H9 (cell line): ENCODE results near the gene LSS. TPM values are rescaled to one million over a fixed set of nuclear protein-coding genes. Genes with fewer than 3 reads are reported as not detected.

Experiments
- DNase-seq: peaks from one replicate; pipeline ENCODE4 v3.0.0-alpha.2; 2017
- H2AFZ ChIP-seq: one replicate; pipeline ENCODE4 v1.6.1; 2013; ENCODE audit warnings: mild to moderate bottlenecking, low read length, control low read depth, moderate library complexity
- H2AK5ac ChIP-seq: 2 replicates; pipeline ENCODE4 v1.6.1; 2013; ENCODE audit warnings: low read length, control low read depth, mixed read lengths; ENCODE audit not compliant: insufficient read length
- H2BK120ac ChIP-seq: one replicate; pipeline ENCODE4 v1.6.1; 2013; ENCODE audit warnings: low read depth, mild to moderate bottlenecking, low read length, control low read depth, inconsistent platforms; ENCODE audit not compliant: poor library complexity, severe bottlenecking
- H2BK12ac ChIP-seq: 2 replicates; pipeline ENCODE4 v1.6.1; 2013; ENCODE audit warnings: low read length, control low read depth, mixed read lengths, low read depth; ENCODE audit not compliant: insufficient read length
- H2BK15ac ChIP-seq: 2 replicates; pipeline ENCODE4 v1.6.1; 2013; ENCODE audit warnings: low read depth, low read length, control low read depth
- H2BK20ac ChIP-seq: one replicate; pipeline ENCODE4 v1.6.1; 2013; ENCODE audit warnings: low read depth, mild to moderate bottlenecking, low read length, control low read depth, inconsistent platforms; ENCODE audit not compliant: poor library complexity, severe bottlenecking
- H2BK5ac ChIP-seq: 2 replicates; pipeline ENCODE4 v1.6.1; 2013; ENCODE audit warnings: low read length, control low read depth, mixed read lengths; ENCODE audit not compliant: insufficient read length
- H3K14ac ChIP-seq: 2 replicates; pipeline ENCODE4 v1.6.1; 2013; ENCODE audit warnings: low read length, control low read depth; ENCODE audit not compliant: insufficient read depth
- H3K18ac ChIP-seq: 2 replicates; pipeline ENCODE4 v1.6.1; 2013; ENCODE audit warnings: low read depth, mild to moderate bottlenecking, mixed read lengths, low read length, control low read depth; ENCODE audit not compliant: insufficient read length
- H3K23ac ChIP-seq: 2 replicates; pipeline ENCODE4 v1.6.1; 2013; ENCODE audit warnings: low read length, control low read depth, mixed read lengths, low read depth; ENCODE audit not compliant: insufficient read length
- H3K23me2 ChIP-seq: 2 replicates; pipeline ENCODE4 v1.6.1; 2013; ENCODE audit warnings: low read depth, mild to moderate bottlenecking, mixed read lengths, low read length, control low read depth; ENCODE audit not compliant: insufficient read length, poor library complexity, severe bottlenecking
- H3K27ac ChIP-seq: 2 replicates; pipeline ENCODE4 v1.5.1; 2013; ENCODE audit warnings: low read length, control low read depth, mixed read lengths, low read depth; ENCODE audit not compliant: insufficient read length
- H3K27me3 ChIP-seq: 2 replicates; pipeline ENCODE4 v1.6.1; 2013; ENCODE audit warnings: low read length, control low read depth, inconsistent platforms; ENCODE audit not compliant: insufficient read depth
- H3K4ac ChIP-seq: 2 replicates; pipeline ENCODE4 v1.6.1; 2013; ENCODE audit warnings: low read depth, mild to moderate bottlenecking, control low read depth, inconsistent platforms, low read length, moderate library complexity
- H3K4me1 ChIP-seq: 2 replicates; pipeline ENCODE4 v1.6.1; 2013; ENCODE audit warnings: low read length, control low read depth, inconsistent platforms; ENCODE audit not compliant: insufficient read depth
- H3K4me2 ChIP-seq: 2 replicates; pipeline ENCODE4 v1.6.1; 2013; ENCODE audit warnings: low read length, control low read depth, mixed read lengths; ENCODE audit not compliant: insufficient read length, insufficient read depth
- H3K56ac ChIP-seq: 2 replicates; pipeline ENCODE4 v1.6.1; 2013; ENCODE audit warnings: low read depth, mild to moderate bottlenecking, mixed read lengths, low read length, control low read depth; ENCODE audit not compliant: insufficient read length
- H3K79me1 ChIP-seq: 2 replicates; pipeline ENCODE4 v1.6.1; 2013; ENCODE audit warnings: low read depth, mild to moderate bottlenecking, moderate library complexity, low read length, control low read depth, inconsistent platforms; ENCODE audit not compliant: insufficient read depth, poor library complexity, severe bottlenecking
- H3K79me2 ChIP-seq: 2 replicates; pipeline ENCODE4 v1.6.1; 2013; ENCODE audit warnings: low read length, control low read depth, inconsistent platforms; ENCODE audit not compliant: insufficient read depth
- H3K9ac ChIP-seq: 2 replicates; pipeline ENCODE4 v1.6.1; 2013; ENCODE audit warnings: low read length, control low read depth, mixed read lengths; ENCODE audit not compliant: insufficient read length; ENCODE audit errors: extremely low read depth
- H3K9me3 ChIP-seq: one replicate; pipeline ENCODE4 v1.6.1; 2013; ENCODE audit warnings: low read depth, low read length, inconsistent platforms; ENCODE audit not compliant: control insufficient read depth
- H3T11ph ChIP-seq: one replicate; pipeline ENCODE4 v1.6.1; 2013; ENCODE audit warnings: mild to moderate bottlenecking, low read length, control low read depth, inconsistent platforms
- H4K20me1 ChIP-seq: one replicate; pipeline ENCODE4 v1.6.1; 2013; ENCODE audit not compliant: control insufficient read depth, insufficient read length, insufficient read depth
- H4K5ac ChIP-seq: 2 replicates; pipeline ENCODE4 v1.6.1; 2013; ENCODE audit warnings: low read depth, mild to moderate bottlenecking, mixed read lengths, low read length, control low read depth; ENCODE audit not compliant: insufficient read length
- H4K8ac ChIP-seq: replicated peaks from 2 replicates; pipeline ENCODE4 v1.6.1; 2013; ENCODE audit warnings: low read length, control low read depth, mixed read lengths, low read depth; ENCODE audit not compliant: insufficient read length
- H4K91ac ChIP-seq: 2 replicates; pipeline ENCODE4 v1.6.1; 2013; ENCODE audit warnings: low read depth, mild to moderate bottlenecking, moderate library complexity, mixed read lengths, low read length, control low read depth; ENCODE audit not compliant: insufficient read length
- H3K27ac Mint-ChIP-seq, 3 experiments: 2 replicates in 2 of 3; 3 replicates in 1 of 3; pipeline ENCODE4 v1.8.0; 2020 to 2021; ENCODE audit warnings: mixed read lengths in 3 of 3, mild to moderate bottlenecking in 1 of 3, moderate library complexity in 1 of 3
- H3K27me3 Mint-ChIP-seq: 2 replicates; pipeline ENCODE4 v1.8.0; 2021; ENCODE audit warnings: low read depth, mild to moderate bottlenecking, moderate library complexity, mixed read lengths
- H3K36me3 Mint-ChIP-seq, 3 experiments: 2 replicates in 2 of 3; 3 replicates in 1 of 3; pipeline ENCODE4 v1.8.0; 2020 to 2021; ENCODE audit warnings: low read depth in 3 of 3, mixed read lengths in 3 of 3; ENCODE audit not compliant: insufficient read depth in 1 of 3
- H3K4me1 Mint-ChIP-seq, 2 experiments: 2 replicates each; pipeline ENCODE4 v1.8.0; 2020; ENCODE audit warnings: mixed read lengths in 2 of 2
- H3K4me3 Mint-ChIP-seq, 2 experiments: 2 replicates in 1 of 2; 3 replicates in 1 of 2; pipeline ENCODE4 v1.8.0; 2020 to 2021; ENCODE audit warnings: mild to moderate bottlenecking in 2 of 2, mixed read lengths in 2 of 2, moderate library complexity in 1 of 2
- H3K9me3 Mint-ChIP-seq, 2 experiments: 2 replicates in 1 of 2; 3 replicates in 1 of 2; pipeline ENCODE4 v1.8.0; 2020; ENCODE audit warnings: mild to moderate bottlenecking in 2 of 2, mixed read lengths in 2 of 2, moderate library complexity in 1 of 2
- WGBS: extraction: QIAGEN DNeasy Blood & Tissue Kit; methylation state at CpG from one replicate; pipeline ENCODE4 v1.1.7; 2013; ENCODE audit warnings: missing lambda C conversion rate, low lambda C conversion rate, mixed read lengths; ENCODE audit not compliant: insufficient read length; ENCODE audit errors: extremely low coverage; 5-methylcytosine and 5-hydroxymethylcytosine counted together
- total RNA-seq: library from RNA; stranded (reverse); gene quantifications from 2 replicates; pipeline ENCODE4 v1.2.1, GENCODE V29; 2021
- TF ChIP-seq, protein P1 (sequence below): fragments of 200-600 bp; sonication (generic); conservative IDR thresholded peaks from 3 replicates; pipeline ENCODE4 v1.8.0; 2021; ENCODE audit warnings: antibody characterized with exemption, mild to moderate bottlenecking

LSS gene
- total RNA-seq, 1 experiment from 2014 or later, result 69.2 TPM

GRCh38 chr21:46216132-46216747 is 12.3 kb downstream of the LSS start:
- WGBS, result no CpG with 5 or more reads among the region's 16 CpGs
- no peak overlapping the region for H2BK5ac ChIP-seq
- H2BK12ac ChIP-seq, result no peak overlapping the region
- H4K91ac ChIP-seq, result no peak overlapping the region
- H3K4ac ChIP-seq, result no peak overlapping the region
- H4K20me1 ChIP-seq, result no peaks in the 10 kb centered on the region
- H3K18ac ChIP-seq, result no peak overlapping the region
- H3K9me3 ChIP-seq, result no peaks in the 10 kb centered on the region
- H2AK5ac ChIP-seq, result no peak overlapping the region
- H3K56ac ChIP-seq, result no peak overlapping the region
- H3K14ac ChIP-seq, result no peak overlapping the region
- H3K23me2 ChIP-seq, result no peaks in the 10 kb centered on the region
- no peak overlapping the region for H3T11ph ChIP-seq
- H3K27me3 ChIP-seq, result no peaks in the 10 kb centered on the region
- H3K27ac Mint-ChIP-seq, result peak overlapping the region; percentile 45 to 95 (median 52); a peak in 4 of 7 replicates
- no peak overlapping the region for H2BK120ac ChIP-seq
- no peak overlapping the region for H3K4me2 ChIP-seq
- no peak overlapping the region for H3K4me3 Mint-ChIP-seq
- H3K9me3 Mint-ChIP-seq, result no peaks in the 10 kb centered on the region
- H3K36me3 Mint-ChIP-seq, result peaks cover 21 to 46% (median 33%) of the 10 kb centered on the region in 3 experiments
- H3K9ac ChIP-seq, result no peak overlapping the region
- H2BK20ac ChIP-seq, result no peak overlapping the region
- H2AFZ ChIP-seq, result no peak overlapping the region
- H3K79me2 ChIP-seq, result peaks cover 5% of the 10 kb centered on the region; the same call in 1 of the 2 replicates
- no peaks in the 10 kb centered on the region for H3K4me1 Mint-ChIP-seq
- no peak overlapping the region for H4K8ac ChIP-seq
- H3K27ac ChIP-seq, result no peak overlapping the region
- H3K4me1 ChIP-seq, result no peaks in the 10 kb centered on the region
- TF ChIP-seq, protein P1, sequence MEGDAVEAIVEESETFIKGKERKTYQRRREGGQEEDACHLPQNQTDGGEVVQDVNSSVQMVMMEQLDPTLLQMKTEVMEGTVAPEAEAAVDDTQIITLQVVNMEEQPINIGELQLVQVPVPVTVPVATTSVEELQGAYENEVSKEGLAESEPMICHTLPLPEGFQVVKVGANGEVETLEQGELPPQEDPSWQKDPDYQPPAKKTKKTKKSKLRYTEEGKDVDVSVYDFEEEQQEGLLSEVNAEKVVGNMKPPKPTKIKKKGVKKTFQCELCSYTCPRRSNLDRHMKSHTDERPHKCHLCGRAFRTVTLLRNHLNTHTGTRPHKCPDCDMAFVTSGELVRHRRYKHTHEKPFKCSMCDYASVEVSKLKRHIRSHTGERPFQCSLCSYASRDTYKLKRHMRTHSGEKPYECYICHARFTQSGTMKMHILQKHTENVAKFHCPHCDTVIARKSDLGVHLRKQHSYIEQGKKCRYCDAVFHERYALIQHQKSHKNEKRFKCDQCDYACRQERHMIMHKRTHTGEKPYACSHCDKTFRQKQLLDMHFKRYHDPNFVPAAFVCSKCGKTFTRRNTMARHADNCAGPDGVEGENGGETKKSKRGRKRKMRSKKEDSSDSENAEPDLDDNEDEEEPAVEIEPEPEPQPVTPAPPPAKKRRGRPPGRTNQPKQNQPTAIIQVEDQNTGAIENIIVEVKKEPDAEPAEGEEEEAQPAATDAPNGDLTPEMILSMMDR, result no peak
- no peak overlapping the region for H4K5ac ChIP-seq
- no peak overlapping the region for H2BK15ac ChIP-seq
- no peaks in the 10 kb centered on the region for H3K27me3 Mint-ChIP-seq
- H3K23ac ChIP-seq, result no peak overlapping the region
- no peak for DNase-seq
- no peaks in the 10 kb centered on the region for H3K79me1 ChIP-seq
